LNCAP (cell line): ENCODE data around the gene NCBP1.

Experiments
- CTCF ChIP-seq: fragments of 450-650 bp; IDR thresholded peaks from 2 replicates; pipeline ENCODE4 v1.5.1; 2017; ENCODE audit warnings: mild to moderate bottlenecking

NCBP1 gene

GRCh38 chr9:97694769-97695168 is 61.1 kb downstream of the NCBP1 start:
- no peak for TF ChIP-seq CTCF

GRCh38 chr9:97695390-97695789 is 61.8 kb downstream of the NCBP1 start:
- no peak for TF ChIP-seq CTCF

- no peak for TF ChIP-seq CTCF
These were observed 62.6 kb downstream of the NCBP1 start for GRCh38 chr9:97695995-97696802.

GRCh38 chr9:97696803-97697601 is 63.4 kb downstream of the NCBP1 start, which contains the start of gene XPA:
Gene XPA (minus strand): TSS chr9:97697340. CDS start chr9:97697292, 48 bp downstream.
- no peak for TF ChIP-seq CTCF

- no peak for TF ChIP-seq CTCF
These were observed 64.2 kb downstream of the NCBP1 start for GRCh38 chr9:97697837-97698236.

GRCh38 chr9:97698865-97699264 is 65.2 kb downstream of the NCBP1 start:
- TF ChIP-seq CTCF = no peak

GRCh38 chr9:97703437-97704344 is 70.1 kb downstream of the NCBP1 start:
- no peak for TF ChIP-seq CTCF
